Measurements from ENCODE around the gene ARRB2.

Gene ARRB2

GRCh38 chr17:4724650-4725049 lies 14.2 kb downstream of the ARRB2 start:
- H3K4me3 ChIP-seq, result no peak overlapping the region
- no peaks in the 10 kb centered on the region for H3K27me3 ChIP-seq
- no peak for TF ChIP-seq Cebpa-rat (IDR thresholded peaks at IDR 0.05)
- peak overlapping the region in 1 of 11 experiments; percentile 12; a peak in 1 of 22 replicates for H3K9ac ChIP-seq
- peaks cover 21 to 25% (median 24%) of the 10 kb centered on the region in 11 experiments for H3K36me3 ChIP-seq
- H3K4me1 ChIP-seq, result peaks cover 5 to 92% (median 49%) of the 10 kb centered on the region in 10 experiments
- H4K20me1 ChIP-seq, result peaks cover 0 to 24% (median 12%) of the 10 kb centered on the region in 11 experiments; a peak in 11 of 22 replicates
- H3K4me2 ChIP-seq, result peak overlapping the region in 4 of 11 experiments; percentile 52 to 75 (median 66); a peak in 6 of 22 replicates
- H3K9me3 ChIP-seq (replicated peaks in 1 of 11), result peaks cover 0 to 6% (median 3%) of the 10 kb centered on the region in 11 experiments; a peak in 9 of 22 replicates
- H3K27ac ChIP-seq, result peak overlapping the region in 5 of 11 experiments; percentile 34 to 85 (median 80); a peak in 8 of 22 replicates

- peak overlapping the region in 6 of 11 experiments; percentile 40 to 70 (median 62); a peak in 11 of 22 replicates for H3K9ac ChIP-seq
Observed at GRCh38 chr17:4725646-4726310, 15.3 kb downstream of the ARRB2 start.

DNA sequence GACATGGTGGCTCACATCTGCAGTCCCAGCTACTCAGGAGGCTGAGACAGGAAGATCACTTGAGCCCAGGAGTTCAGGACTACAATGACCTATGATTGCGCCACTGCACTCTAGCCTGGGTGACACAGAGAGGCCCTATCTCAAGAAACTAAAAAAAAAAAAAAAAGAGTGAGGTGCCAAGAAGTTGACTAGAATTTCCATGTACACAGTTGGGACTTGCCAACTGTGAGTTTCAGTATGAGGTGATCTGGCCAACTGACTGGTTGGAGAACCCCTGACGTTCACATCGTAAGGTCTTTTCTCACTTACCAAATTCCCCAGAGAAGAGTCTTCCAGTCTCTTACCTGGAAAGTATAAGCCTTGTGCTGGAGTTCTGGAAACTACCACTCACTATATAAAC lies 17.7 kb downstream of the ARRB2 start:
- TF ChIP-seq Cebpa-rat (IDR thresholded peaks at IDR 0.05), result no peak
- peaks cover 22 to 87% (median 58%) of the 10 kb centered on the region in 10 experiments for H3K4me1 ChIP-seq
- H3K27ac ChIP-seq, result peak overlapping the region in 2 of 11 experiments; percentile 7 to 29; a peak in 2 of 22 replicates
- H3K27me3 ChIP-seq, result no peaks in the 10 kb centered on the region
- no peak overlapping the region; a peak in 1 of 22 replicates for H3K9ac ChIP-seq
- peaks cover 0 to 8% (median 0%) of the 10 kb centered on the region in 11 experiments; a peak in 1 of 22 replicates for H3K36me3 ChIP-seq
- H4K20me1 ChIP-seq, result peaks cover 0 to 14% (median 0%) of the 10 kb centered on the region in 11 experiments; a peak in 1 of 22 replicates
- no peaks in the 10 kb centered on the region for H3K9me3 ChIP-seq (replicated peaks in 1 of 11)
- H3K4me3 ChIP-seq, result no peak overlapping the region
- H3K4me2 ChIP-seq, result peak overlapping the region in 7 of 11 experiments; percentile 23 to 78 (median 61); a peak in 12 of 22 replicates

More at GRCh38 chr17:4725646-4726310, 15.3 kb downstream of the ARRB2 start:
- Histone ChIP-seq H3K4me3 (no peak overlapping the region), H3K4me2 (peak overlapping the region in 9 of 11 experiments; percentile 15 to 78 (median 57); a peak in 16 of 22 replicates), H3K27ac (peak overlapping the region in 8 of 11 experiments; percentile 52 to 85 (median 77); a peak in 16 of 22 replicates), H3K4me1 (peaks cover 5 to 95% (median 48%) of the 10 kb centered on the region in 10 experiments), H3K36me3 (peaks cover 10 to 14% (median 13%) of the 10 kb centered on the region in 11 experiments; a peak in 19 of 22 replicates), H3K9me3 (replicated peaks in 1 of 11) (no peaks in the 10 kb centered on the region), H4K20me1 (peaks cover 0 to 13% (median 4%) of the 10 kb centered on the region in 11 experiments; a peak in 10 of 22 replicates), H3K27me3 (no peaks in the 10 kb centered on the region)
- TF ChIP-seq Cebpa-rat (IDR thresholded peaks at IDR 0.05), result no peak

- Histone ChIP-seq H4K20me1 (peaks cover 0 to 14% (median 0%) of the 10 kb centered on the region in 11 experiments; a peak in 3 of 22 replicates), H3K9me3 (replicated peaks in 1 of 11) (no peaks in the 10 kb centered on the region), H3K27me3 (peaks cover 2 to 35% (median 24%) of the 10 kb centered on the region in 11 experiments; a peak in 21 of 22 replicates), H3K4me2 (peak overlapping the region; percentile 86 to 98 (median 91)), H3K27ac (peak overlapping the region in 9 of 11 experiments; percentile 31 to 89 (median 77); a peak in 15 of 22 replicates), H3K36me3 (peaks cover 0 to 38% (median 0%) of the 10 kb centered on the region in 11 experiments; a peak in 5 of 22 replicates), H3K4me3 (peak overlapping the region in 3 of 10 experiments; percentile 22 to 66 (median 64); a peak in 5 of 20 replicates), H3K4me1 (peaks cover 32 to 83% (median 58%) of the 10 kb centered on the region in 10 experiments), H3K9ac (peak overlapping the region in 9 of 11 experiments; percentile 31 to 86 (median 81); a peak in 14 of 22 replicates)
- TF ChIP-seq Cebpa-rat (IDR thresholded peaks at IDR 0.05), result no peak
Observed at GRCh38 chr17:4733073-4733531, 22.7 kb downstream of the ARRB2 start.

DNA sequence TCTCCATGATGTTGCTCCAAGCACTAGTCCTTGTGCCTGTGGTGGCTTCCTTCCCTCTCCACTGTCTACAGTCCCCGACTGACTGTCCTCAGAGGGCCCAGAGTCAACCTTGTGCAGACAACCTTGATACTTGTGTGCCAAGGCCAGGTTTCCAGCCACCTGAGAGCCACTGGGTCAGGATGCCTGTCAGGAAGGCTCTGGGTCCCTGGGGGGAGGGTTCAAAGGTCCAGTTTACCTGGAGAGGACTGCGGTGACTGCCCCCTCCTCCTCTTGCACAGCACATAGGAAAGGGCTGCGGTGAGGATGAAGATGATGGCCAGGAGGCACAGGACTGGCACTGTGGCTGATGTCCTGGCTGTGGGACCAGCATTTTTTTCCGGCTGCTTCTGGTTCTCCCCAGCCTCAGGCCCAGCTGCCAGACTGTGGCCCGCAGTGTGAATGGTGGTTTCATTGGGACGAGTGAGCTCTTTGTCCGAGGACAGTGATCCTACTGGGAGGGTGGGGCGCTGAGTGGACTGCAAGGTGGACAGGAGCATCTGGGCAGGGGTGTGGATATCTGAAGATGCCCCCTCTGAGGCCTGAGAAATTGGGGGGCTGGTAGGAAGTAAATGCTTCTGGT lies 24.5 kb downstream of the ARRB2 start:
- Histone ChIP-seq H3K4me2 (peak overlapping the region in 5 of 11 experiments; percentile 84 to 98 (median 94); a peak in 10 of 22 replicates), H3K9me3 (replicated peaks in 1 of 11) (no peaks in the 10 kb centered on the region), H3K27ac (peak overlapping the region in 4 of 11 experiments; percentile 15 to 89 (median 69); a peak in 5 of 22 replicates), H3K4me1 (peaks cover 46 to 78% (median 71%) of the 10 kb centered on the region in 10 experiments), H4K20me1 (peaks cover 0 to 32% (median 0%) of the 10 kb centered on the region in 11 experiments; a peak in 8 of 22 replicates), H3K36me3 (peaks cover 0 to 42% (median 0%) of the 10 kb centered on the region in 11 experiments; a peak in 5 of 22 replicates), H3K27me3 (peaks cover 19 to 53% (median 42%) of the 10 kb centered on the region in 11 experiments), H3K4me3 (peak overlapping the region in 2 of 10 experiments; percentile 5 to 43; a peak in 2 of 20 replicates), H3K9ac (peak overlapping the region in 2 of 11 experiments; percentile 77 to 79; a peak in 3 of 22 replicates)
- TF ChIP-seq Cebpa-rat (IDR thresholded peaks at IDR 0.05), result no peak

GRCh38 chr17:4735876-4736651 lies 25.6 kb downstream of the ARRB2 start:
- peak overlapping the region in 9 of 11 experiments; percentile 24 to 98 (median 84); a peak in 17 of 22 replicates for H3K4me2 ChIP-seq
- H3K9ac ChIP-seq, result peak overlapping the region in 3 of 11 experiments; percentile 14 to 49 (median 18); a peak in 5 of 22 replicates
- H3K9me3 ChIP-seq (replicated peaks in 1 of 11), result no peaks in the 10 kb centered on the region

More at GRCh38 chr17:4735876-4736651, 25.6 kb downstream of the ARRB2 start:
- Histone ChIP-seq H3K27me3 (peaks cover 30 to 64% (median 53%) of the 10 kb centered on the region in 11 experiments), H3K4me3 (peak overlapping the region in 3 of 10 experiments; percentile 10 to 43 (median 33); a peak in 4 of 20 replicates), H4K20me1 (peaks cover 0 to 33% (median 0%) of the 10 kb centered on the region in 11 experiments; a peak in 8 of 22 replicates), H3K27ac (peak overlapping the region in 4 of 11 experiments; percentile 45 to 89 (median 69); a peak in 7 of 22 replicates), H3K4me1 (peaks cover 39 to 80% (median 67%) of the 10 kb centered on the region in 10 experiments), H3K36me3 (peaks cover 0 to 42% (median 0%) of the 10 kb centered on the region in 11 experiments; a peak in 5 of 22 replicates)
- 0 out of 22 replicates have a peak, but pooled peaks of 1 of the 11 experiments have one; percentile 39 for TF ChIP-seq Cebpa-rat (IDR thresholded peaks at IDR 0.05)
